ENCODE results near the gene CLASRP. TPM values are rescaled to one million over a fixed set of nuclear protein-coding genes. Genes with fewer than 3 reads are reported as not detected.

The CLASRP gene
- total and polyA plus RNA-seq, 9 of the 15 experiments (the other 6 are each of a cell fraction or from before 2014, with no cell fraction given) = 0.94 to 86.3 (median 44.0) TPM

DNA sequence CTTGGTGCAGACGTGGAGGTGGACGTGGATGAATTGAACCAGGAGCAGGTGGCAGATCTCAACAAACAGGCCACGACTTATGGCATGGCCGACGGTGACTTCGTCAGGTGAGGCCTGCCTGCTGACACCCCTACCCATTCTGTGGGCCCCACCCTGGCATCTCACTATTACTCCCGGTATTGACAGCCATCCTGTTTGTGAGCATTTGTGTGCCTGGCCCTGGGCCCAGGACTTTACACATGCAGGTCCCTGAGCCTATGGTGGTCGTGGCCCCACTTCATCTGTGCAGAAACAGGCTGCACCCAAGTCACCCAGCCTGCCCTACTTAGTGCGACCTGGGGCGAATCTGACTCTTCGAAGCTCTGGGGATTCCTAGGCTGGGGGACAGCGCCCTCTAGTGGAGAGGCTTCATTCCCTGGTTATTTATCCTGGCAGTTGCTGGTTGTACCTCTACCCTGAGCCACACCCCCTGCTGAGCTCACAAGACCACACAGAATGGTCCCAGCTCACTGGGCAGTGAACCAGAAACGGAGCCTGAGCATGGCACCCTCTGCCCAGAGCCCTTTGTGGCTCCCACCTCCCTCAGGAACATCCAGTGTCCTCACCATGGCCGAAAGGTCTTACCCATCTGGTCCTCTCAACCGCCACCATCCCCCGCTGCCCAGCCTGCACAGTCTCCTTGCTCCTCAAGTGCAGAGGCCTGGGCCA, 20.6 kb downstream of the CLASRP start (continued):
- TF ChIP-seq HMGXB4 (CRISPR knock-in tag; IDR thresholded peaks at IDR 0.05) (no peak), KDM5B (IDR thresholded peaks at IDR 0.05; ENCODE audit: insufficient replicate concordance, low read depth, low read length) (no peak), TAF9B (IDR thresholded peaks at IDR 0.05; ENCODE audit: partially characterized antibody) (no peak), BHLHE40 (IDR thresholded peaks at IDR 0.05; ENCODE audit: low read length) (0 out of 2 replicates have a peak, but pooled peaks have one; percentile 20), TBL1XR1 (IDR thresholded peaks at IDR 0.05; ENCODE audit: low read length in 2 of 2) (no peak), ZNF586 (CRISPR knock-in tag; conservative IDR thresholded peaks at IDR 0.05) (no peak), TARDBP (IDR thresholded peaks at IDR 0.05) (no peak), NBN (IDR thresholded peaks at IDR 0.05; ENCODE audit: low read depth) (no peak), MTA2 (IDR thresholded peaks at IDR 0.05; ENCODE audit: low read depth) (no peak), SMC3 (conservative IDR thresholded peaks at IDR 0.05; ENCODE audit: insufficient read depth, low read depth, low read length) (peak; percentile 85)
- TF ChIP-seq, protein P1, sequence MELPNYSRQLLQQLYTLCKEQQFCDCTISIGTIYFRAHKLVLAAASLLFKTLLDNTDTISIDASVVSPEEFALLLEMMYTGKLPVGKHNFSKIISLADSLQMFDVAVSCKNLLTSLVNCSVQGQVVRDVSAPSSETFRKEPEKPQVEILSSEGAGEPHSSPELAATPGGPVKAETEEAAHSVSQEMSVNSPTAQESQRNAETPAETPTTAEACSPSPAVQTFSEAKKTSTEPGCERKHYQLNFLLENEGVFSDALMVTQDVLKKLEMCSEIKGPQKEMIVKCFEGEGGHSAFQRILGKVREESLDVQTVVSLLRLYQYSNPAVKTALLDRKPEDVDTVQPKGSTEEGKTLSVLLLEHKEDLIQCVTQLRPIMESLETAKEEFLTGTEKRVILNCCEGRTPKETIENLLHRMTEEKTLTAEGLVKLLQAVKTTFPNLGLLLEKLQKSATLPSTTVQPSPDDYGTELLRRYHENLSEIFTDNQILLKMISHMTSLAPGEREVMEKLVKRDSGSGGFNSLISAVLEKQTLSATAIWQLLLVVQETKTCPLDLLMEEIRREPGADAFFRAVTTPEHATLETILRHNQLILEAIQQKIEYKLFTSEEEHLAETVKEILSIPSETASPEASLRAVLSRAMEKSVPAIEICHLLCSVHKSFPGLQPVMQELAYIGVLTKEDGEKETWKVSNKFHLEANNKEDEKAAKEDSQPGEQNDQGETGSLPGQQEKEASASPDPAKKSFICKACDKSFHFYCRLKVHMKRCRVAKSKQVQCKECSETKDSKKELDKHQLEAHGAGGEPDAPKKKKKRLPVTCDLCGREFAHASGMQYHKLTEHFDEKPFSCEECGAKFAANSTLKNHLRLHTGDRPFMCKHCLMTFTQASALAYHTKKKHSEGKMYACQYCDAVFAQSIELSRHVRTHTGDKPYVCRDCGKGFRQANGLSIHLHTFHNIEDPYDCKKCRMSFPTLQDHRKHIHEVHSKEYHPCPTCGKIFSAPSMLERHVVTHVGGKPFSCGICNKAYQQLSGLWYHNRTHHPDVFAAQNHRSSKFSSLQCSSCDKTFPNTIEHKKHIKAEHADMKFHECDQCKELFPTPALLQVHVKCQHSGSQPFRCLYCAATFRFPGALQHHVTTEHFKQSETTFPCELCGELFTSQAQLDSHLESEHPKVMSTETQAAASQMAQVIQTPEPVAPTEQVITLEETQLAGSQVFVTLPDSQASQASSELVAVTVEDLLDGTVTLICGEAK (IDR thresholded peaks at IDR 0.05) = no peak
- TF ChIP-seq, protein P1 (CRISPR knock-in tag; IDR thresholded peaks at IDR 0.05) = no peak
- TF ChIP-seq, protein P2, sequence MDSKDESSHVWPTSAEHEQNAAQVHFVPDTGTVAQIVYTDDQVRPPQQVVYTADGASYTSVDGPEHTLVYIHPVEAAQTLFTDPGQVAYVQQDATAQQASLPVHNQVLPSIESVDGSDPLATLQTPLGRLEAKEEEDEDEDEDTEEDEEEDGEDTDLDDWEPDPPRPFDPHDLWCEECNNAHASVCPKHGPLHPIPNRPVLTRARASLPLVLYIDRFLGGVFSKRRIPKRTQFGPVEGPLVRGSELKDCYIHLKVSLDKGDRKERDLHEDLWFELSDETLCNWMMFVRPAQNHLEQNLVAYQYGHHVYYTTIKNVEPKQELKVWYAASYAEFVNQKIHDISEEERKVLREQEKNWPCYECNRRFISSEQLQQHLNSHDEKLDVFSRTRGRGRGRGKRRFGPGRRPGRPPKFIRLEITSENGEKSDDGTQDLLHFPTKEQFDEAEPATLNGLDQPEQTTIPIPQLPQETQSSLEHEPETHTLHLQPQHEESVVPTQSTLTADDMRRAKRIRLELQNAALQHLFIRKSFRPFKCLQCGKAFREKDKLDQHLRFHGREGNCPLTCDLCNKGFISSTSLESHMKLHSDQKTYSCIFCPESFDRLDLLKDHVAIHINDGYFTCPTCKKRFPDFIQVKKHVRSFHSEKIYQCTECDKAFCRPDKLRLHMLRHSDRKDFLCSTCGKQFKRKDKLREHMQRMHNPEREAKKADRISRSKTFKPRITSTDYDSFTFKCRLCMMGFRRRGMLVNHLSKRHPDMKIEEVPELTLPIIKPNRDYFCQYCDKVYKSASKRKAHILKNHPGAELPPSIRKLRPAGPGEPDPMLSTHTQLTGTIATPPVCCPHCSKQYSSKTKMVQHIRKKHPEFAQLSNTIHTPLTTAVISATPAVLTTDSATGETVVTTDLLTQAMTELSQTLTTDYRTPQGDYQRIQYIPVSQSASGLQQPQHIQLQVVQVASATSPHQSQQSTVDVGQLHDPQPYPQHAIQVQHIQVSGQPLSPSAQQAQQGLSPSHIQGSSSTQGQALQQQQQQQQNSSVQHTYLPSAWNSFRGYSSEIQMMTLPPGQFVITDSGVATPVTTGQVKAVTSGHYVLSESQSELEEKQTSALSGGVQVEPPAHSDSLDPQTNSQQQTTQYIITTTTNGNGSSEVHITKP (IDR thresholded peaks at IDR 0.05; ENCODE audit: partially characterized antibody) = no peak
